ENCODE results near the gene ELAVL1.
"Not testable (repeated sequence)": the region's sequence is repeated elsewhere in the genome, so short reads cannot be mapped to it uniquely, and the experiment has no call there.

The ELAVL1 gene

GRCh38 chr19:8005534-8006256 is at the start of gene ELAVL1:
TSS of gene ELAVL1 (minus strand) at chr19:8005641. CDS start at chr19:7991815, 13,826 bp downstream.
- peak; percentile 88 for DNase-seq

GRCh38 chr19:8054169-8054568 is 48.7 kb upstream of the ELAVL1 start:
- DNase-seq, result no peak

- DNase-seq, result no peak
These were observed 47.0 kb upstream of the ELAVL1 start, which contains the start of gene CCL25 for GRCh38 chr19:8052464-8052859. TSS of gene CCL25 (plus strand) at chr19:8052760. CDS start at chr19:8053050, 290 bp downstream.

GRCh38 chr19:8050274-8051096 is 45.0 kb upstream of the ELAVL1 start:
- peak; percentile 90 for DNase-seq

GRCh38 chr19:8046569-8047165 is 41.2 kb upstream of the ELAVL1 start:
- DNase-seq, result no peak

- no peak for DNase-seq
These were observed 40.6 kb upstream of the ELAVL1 start for GRCh38 chr19:8045872-8046568.

- DNase-seq, result no peak
These were observed 38.6 kb upstream of the ELAVL1 start for GRCh38 chr19:8044018-8044417.

- no peak for DNase-seq
These were observed 37.5 kb upstream of the ELAVL1 start for GRCh38 chr19:8042900-8043299.

GRCh38 chr19:8041531-8041931 is 36.1 kb upstream of the ELAVL1 start:
- DNase-seq, result no peak

- DNase-seq, result no peak
These were observed 33.8 kb upstream of the ELAVL1 start for GRCh38 chr19:8039231-8039630.

GRCh38 chr19:8038815-8039214 is 33.4 kb upstream of the ELAVL1 start:
- DNase-seq, result no peak

- no peak for DNase-seq
These were observed 31.1 kb upstream of the ELAVL1 start for GRCh38 chr19:8036434-8037099.

GRCh38 chr19:8034178-8034525 is 28.7 kb upstream of the ELAVL1 start:
- DNase-seq, result no peak

- DNase-seq, result not testable (repeated sequence)
These were observed 28.1 kb upstream of the ELAVL1 start for GRCh38 chr19:8033287-8034177.

- no peak for DNase-seq
These were observed 25.5 kb upstream of the ELAVL1 start for GRCh38 chr19:8030960-8031359.

- DNase-seq, result no peak
These were observed 23.6 kb upstream of the ELAVL1 start for GRCh38 chr19:8028951-8029491.

GRCh38 chr19:8025316-8025715 is 19.9 kb upstream of the ELAVL1 start:
- DNase-seq, result no peak

GRCh38 chr19:8024256-8024655 is 18.8 kb upstream of the ELAVL1 start:
- DNase-seq, result not testable (repeated sequence)

- no peak for DNase-seq
These were observed 17.9 kb upstream of the ELAVL1 start for GRCh38 chr19:8023371-8023770.

- no peak for DNase-seq
These were observed 16.8 kb upstream of the ELAVL1 start for GRCh38 chr19:8022275-8022674.

GRCh38 chr19:8021374-8021773 is 15.9 kb upstream of the ELAVL1 start:
- no peak for DNase-seq

Measured in stimulated activated CD4-positive, alpha-beta T cell treated with anti-CD3 and anti-CD28 coated beads, Interleukin-4, amount 100 ng/mL, for 24 hours (primary cell).